ACC112 (cell line): ENCODE results near the gene GRK5.

Experiments
- H2AFZ ChIP-seq: fragments of 200-600 bp; sonication (generic); one replicate; pipeline ENCODE4 v1.6.0; 2017; ENCODE audit warnings: antibody characterized with exemption, low read length; ENCODE audit not compliant: unreplicated experiment
- H3K27ac ChIP-seq: fragments of 200-600 bp; sonication (generic); 2 replicates; pipeline ENCODE4 v1.5.1; 2014; ENCODE audit warnings: low read depth, mild to moderate bottlenecking, antibody characterized with exemption, low read length, moderate library complexity
- H3K27me3 ChIP-seq: fragments of 200-600 bp; sonication (generic); 2 replicates; pipeline ENCODE4 v1.6.1; 2014; ENCODE audit warnings: mild to moderate bottlenecking, antibody characterized with exemption, low read length, moderate library complexity, mixed read lengths; ENCODE audit not compliant: insufficient read depth
- H3K36me3 ChIP-seq: fragments of 200-600 bp; sonication (generic); 2 replicates; pipeline ENCODE4 v1.6.1; 2016; ENCODE audit warnings: mild to moderate bottlenecking, antibody characterized with exemption, low read length, moderate library complexity, mixed read lengths; ENCODE audit not compliant: insufficient read depth
- H3K4me1 ChIP-seq: fragments of 200-600 bp; sonication (generic); one replicate; pipeline ENCODE4 v1.6.1; 2016; ENCODE audit warnings: low read length, mixed read lengths; ENCODE audit not compliant: insufficient read depth, unreplicated experiment, control insufficient read depth
- H3K4me3 ChIP-seq: fragments of 200-600 bp; sonication (generic); 2 replicates; pipeline ENCODE4 v1.5.1; 2014; ENCODE audit warnings: mild to moderate bottlenecking, low read depth, low read length
- H3K79me2 ChIP-seq: fragments of 200-600 bp; sonication (generic); one replicate; pipeline ENCODE4 v1.6.0; 2016; ENCODE audit warnings: low read length; ENCODE audit not compliant: control insufficient read depth, unreplicated experiment, insufficient read depth

GRK5 gene

DNA sequence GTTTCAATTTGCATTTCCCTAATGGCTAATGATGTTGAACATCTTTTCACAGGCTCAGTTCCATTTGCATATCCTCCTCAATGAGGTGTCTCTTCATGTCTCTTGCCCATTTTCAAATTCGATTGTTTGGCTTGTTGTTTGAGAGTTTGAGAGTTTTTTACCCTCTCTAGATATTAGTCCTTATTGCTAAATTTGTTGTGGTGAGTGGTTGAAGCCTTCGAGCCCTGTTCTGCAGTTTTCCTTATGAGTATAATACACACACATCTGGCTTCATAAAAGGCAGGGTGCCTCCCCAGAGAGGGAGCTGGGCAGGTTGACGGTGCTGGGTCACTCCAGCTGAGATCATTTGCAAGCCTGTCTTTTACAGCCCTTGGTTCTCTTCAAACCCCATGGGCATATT lies 270.1 kb downstream of the GRK5 start:
- Histone ChIP-seq H3K36me3 (no peaks in the 10 kb centered on the region), H3K4me1 (no peaks in the 10 kb centered on the region), H3K27me3 (peaks cover 65% of the 10 kb centered on the region), H3K27ac (no peak overlapping the region), H3K79me2 (no peaks in the 10 kb centered on the region), H2AFZ (no peak overlapping the region), H3K4me3 (no peak overlapping the region)

DNA sequence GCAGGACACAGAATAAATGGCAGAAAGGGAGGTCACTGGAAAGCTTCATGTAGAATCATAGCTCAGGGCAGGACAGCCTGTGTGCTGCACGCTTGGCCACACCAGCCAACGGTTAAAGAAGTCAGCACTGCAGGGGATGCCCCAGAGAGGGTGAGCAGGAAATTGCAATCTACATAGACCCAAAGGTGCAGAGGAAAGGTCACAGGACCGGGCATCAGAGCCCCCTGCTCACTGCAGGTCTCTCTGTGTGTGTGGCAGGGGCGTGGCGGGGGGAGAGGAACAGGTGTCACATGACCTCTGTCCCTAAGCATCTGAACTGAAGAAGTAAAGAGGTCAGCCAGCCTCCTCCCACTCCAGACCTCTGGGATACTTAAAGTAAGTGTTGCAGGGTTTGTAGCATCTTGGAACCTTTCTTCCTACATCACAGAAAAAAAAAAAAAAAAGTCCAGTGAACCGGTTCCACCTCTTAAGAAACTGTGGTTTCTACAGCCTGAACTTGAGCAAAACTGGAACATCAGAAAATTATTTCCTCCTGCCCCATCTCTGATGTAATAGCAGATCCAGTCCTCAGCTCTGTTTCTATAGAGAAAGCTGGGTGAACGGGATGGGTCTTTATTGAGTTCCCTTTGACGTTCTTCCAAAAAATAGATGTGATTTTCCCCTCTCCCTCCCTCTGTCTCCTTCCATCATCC lies 270.9 kb downstream of the GRK5 start:
- H2AFZ ChIP-seq = no peak overlapping the region
- no peaks in the 10 kb centered on the region for H3K36me3 ChIP-seq
- H3K4me3 ChIP-seq = no peak overlapping the region
- H3K4me1 ChIP-seq = no peaks in the 10 kb centered on the region
- no peak overlapping the region for H3K27ac ChIP-seq
- no peaks in the 10 kb centered on the region for H3K79me2 ChIP-seq
- peaks cover 58% of the 10 kb centered on the region for H3K27me3 ChIP-seq

DNA sequence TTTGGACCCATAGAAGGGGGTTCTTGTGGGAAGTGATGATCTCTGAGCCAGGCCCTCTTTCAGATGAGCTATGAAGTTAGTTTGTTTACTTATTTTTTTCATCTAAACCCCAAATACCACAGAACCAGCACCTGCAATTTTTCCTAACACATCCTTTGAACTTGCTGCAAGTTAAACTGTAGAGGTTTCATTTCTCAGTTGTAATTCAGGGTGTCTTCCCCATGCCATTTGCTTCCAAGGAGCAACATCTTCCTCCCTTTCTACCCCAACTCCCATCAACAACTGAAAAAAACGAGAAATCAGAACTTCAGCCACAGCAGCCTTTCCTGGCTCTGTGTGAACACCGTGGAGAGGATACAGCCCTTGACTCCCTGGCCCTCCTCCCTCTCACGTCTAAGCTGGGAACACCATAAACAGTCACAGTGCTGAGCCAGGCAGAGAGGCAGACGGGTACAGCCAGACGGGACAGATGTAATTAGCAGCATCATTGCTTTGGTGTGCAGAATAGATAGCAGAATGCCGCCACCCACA lies 271.5 kb downstream of the GRK5 start:
- Histone ChIP-seq H3K4me3 (no peak overlapping the region), H2AFZ (no peak overlapping the region), H3K27ac (no peak overlapping the region), H3K27me3 (peaks cover 54% of the 10 kb centered on the region), H3K79me2 (no peaks in the 10 kb centered on the region), H3K4me1 (no peaks in the 10 kb centered on the region), H3K36me3 (no peaks in the 10 kb centered on the region)

DNA sequence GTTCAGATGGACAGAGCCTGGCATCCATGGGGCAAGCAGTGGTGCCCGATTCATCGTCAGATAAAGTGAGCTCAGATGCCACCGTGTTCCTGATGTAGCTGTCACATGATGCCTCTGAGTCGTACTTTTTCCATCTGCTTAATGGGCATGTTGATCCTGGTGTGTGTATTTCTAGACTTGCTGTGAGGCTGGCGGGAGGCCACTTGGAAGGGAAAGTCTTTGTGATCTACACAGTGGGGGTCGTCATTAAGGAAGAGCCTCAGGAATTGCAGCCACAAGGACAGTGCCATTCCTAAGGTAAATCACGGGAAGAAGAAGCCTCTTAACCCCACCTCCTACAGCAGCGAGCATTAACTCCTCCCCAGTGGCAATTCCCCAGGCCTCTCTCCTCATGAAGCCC lies 272.2 kb downstream of the GRK5 start:
- H3K27me3 ChIP-seq = peaks cover 49% of the 10 kb centered on the region
- H3K79me2 ChIP-seq = no peaks in the 10 kb centered on the region
- H3K4me3 ChIP-seq = no peak overlapping the region
- H3K4me1 ChIP-seq = no peaks in the 10 kb centered on the region
- H2AFZ ChIP-seq = no peak overlapping the region
- no peak overlapping the region for H3K27ac ChIP-seq
- H3K36me3 ChIP-seq = no peaks in the 10 kb centered on the region

DNA sequence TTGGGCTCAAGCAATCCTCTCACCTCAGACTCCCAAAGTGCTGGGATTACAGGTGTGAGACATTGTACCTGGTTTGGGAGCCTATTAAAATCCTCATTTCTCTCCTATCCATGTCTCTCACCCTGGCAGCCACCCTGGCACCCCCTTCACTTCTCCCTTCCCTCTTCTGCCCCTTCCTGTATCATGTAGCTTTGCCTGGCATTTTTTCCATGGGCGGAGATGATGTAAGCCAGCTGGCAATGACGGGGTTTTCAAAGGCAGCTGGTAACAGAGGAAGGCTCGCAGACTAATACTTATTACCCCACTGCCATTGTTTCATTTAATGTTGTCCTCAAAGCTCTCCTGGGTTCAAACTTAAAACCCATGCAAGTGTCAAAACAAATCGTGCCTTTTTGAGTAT lies 273.3 kb downstream of the GRK5 start:
- Histone ChIP-seq H3K36me3 (no peaks in the 10 kb centered on the region), H3K79me2 (no peaks in the 10 kb centered on the region), H3K27me3 (peaks cover 39% of the 10 kb centered on the region), H3K4me1 (no peaks in the 10 kb centered on the region), H3K27ac (no peak overlapping the region), H3K4me3 (no peak overlapping the region), H2AFZ (no peak overlapping the region)

DNA sequence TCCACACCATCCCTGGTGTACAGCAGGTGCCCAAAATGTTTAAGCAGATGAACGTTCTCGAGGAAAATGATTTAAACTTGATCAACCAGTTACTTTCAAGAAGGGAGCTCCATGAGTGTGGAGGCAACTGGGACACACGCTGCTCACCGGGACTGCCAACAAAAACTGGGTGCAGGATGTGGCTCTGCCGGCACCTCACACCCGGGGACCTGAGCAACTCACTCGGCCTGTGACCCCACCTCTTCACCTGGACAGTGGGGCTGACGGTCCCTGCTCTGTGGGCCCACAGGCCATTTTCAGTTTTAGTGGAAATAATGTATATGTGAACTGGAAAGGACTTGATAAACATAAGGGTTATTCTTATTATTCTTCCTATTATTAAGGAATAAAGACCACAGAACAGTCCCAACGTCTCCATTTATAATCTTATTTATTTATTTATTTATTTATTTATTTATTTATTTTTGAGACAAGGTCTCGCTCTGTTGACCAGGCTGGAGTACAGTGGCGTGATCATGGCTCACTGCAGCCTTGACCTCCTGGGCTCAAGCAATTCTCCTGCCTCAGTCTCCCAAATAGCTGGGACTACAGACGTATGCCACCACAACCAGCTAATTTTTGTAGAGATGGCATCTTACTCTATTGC lies 274.5 kb downstream of the GRK5 start:
- H3K4me1 ChIP-seq = no peaks in the 10 kb centered on the region
- no peak overlapping the region for H3K4me3 ChIP-seq
- H2AFZ ChIP-seq = no peak overlapping the region
- peaks cover 29% of the 10 kb centered on the region for H3K27me3 ChIP-seq
- H3K36me3 ChIP-seq = no peaks in the 10 kb centered on the region
- H3K27ac ChIP-seq = no peak overlapping the region
- no peaks in the 10 kb centered on the region for H3K79me2 ChIP-seq

DNA sequence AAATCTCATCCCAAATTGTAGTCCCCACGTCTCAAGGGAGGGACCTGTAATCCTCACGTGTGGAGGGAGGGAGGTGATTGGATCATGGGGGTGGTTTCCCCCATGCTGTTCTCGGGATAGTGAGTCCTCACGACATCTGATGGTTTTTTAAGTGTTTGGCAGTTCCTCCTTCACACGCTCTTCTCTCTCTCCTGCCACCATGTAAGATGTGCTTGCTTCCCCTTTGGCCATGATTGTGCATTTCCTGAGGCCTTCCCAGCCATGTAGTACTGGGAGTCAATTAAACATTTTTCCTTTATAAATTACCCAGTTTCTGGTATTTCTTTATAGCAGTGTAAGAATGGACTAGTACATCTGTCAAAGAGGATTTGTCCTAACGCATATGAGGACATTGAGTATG lies 275.6 kb downstream of the GRK5 start:
- Histone ChIP-seq H3K27ac (no peak overlapping the region), H3K36me3 (no peaks in the 10 kb centered on the region), H2AFZ (no peak overlapping the region), H3K79me2 (no peaks in the 10 kb centered on the region), H3K4me1 (no peaks in the 10 kb centered on the region), H3K4me3 (no peak overlapping the region), H3K27me3 (peaks cover 18% of the 10 kb centered on the region)

DNA sequence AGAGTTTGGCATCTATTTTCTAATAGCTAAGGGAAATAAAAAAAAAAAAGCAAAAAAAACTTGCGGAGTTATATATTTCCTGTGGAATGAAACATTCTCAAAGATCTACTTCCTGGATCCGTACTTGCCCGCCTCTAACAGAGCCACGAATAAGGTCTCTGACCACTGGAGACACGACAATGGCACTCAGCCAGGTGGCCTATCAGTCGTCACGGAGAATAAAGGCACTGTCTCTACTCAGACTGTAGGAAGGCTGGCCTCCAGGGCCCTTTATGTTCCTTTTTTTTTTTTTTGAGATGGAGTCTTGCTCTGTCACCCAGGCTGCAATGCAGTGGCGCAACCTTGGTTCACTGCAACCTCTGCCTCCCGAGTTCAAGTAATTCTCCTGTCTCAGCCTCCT lies 276.5 kb downstream of the GRK5 start:
- no peak overlapping the region for H2AFZ ChIP-seq
- H3K4me1 ChIP-seq = no peaks in the 10 kb centered on the region
- no peak overlapping the region for H3K4me3 ChIP-seq
- no peaks in the 10 kb centered on the region for H3K36me3 ChIP-seq
- H3K79me2 ChIP-seq = no peaks in the 10 kb centered on the region
- peaks cover 10% of the 10 kb centered on the region for H3K27me3 ChIP-seq
- H3K27ac ChIP-seq = no peak overlapping the region

DNA sequence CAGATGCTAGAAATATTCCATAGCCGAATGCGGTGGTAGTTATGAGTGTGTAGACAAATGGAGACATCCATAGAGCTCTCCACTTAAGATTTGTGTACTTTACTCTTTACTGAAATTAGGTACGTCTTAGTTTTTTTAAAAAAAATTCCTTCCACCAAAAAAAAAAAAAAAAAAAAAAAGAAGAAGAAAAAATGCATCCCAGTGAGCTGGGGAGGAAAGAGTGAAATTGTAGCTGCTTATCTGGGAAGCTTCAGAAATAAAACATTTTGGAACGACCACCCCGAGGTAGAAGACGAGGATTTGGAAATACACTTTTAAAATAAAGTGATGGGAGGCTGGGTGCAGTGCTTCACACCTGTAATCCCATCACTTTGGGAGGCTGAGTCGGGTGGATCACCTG lies 281.3 kb downstream of the GRK5 start:
- Histone ChIP-seq H3K27me3 (no peaks in the 10 kb centered on the region), H3K79me2 (no peaks in the 10 kb centered on the region)

DNA sequence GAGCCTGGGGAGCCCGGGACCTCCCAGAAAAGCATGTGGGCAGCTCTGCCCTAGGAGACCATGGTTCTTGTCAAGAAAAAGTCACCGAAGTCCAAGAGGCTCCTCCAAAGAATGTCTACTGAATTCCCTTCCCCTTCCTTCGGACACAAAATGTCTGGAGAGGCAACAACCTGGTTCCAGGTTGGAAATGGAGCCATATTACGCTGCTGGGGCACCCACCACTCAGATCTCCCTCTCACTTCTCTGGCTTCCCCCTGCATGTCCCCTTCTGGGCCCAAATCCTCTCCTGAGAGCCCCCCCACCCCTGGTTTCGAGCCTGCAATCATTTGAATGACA lies 282.6 kb downstream of the GRK5 start:
- no peaks in the 10 kb centered on the region for H3K36me3 ChIP-seq
- H3K27ac ChIP-seq = no peak overlapping the region
- no peaks in the 10 kb centered on the region for H3K27me3 ChIP-seq
- H2AFZ ChIP-seq = peak overlapping the region; percentile 87
- H3K79me2 ChIP-seq = no peaks in the 10 kb centered on the region
- H3K4me3 ChIP-seq = peak overlapping the region; percentile 85; the same call in 1 of the 2 replicates
- H3K4me1 ChIP-seq = peaks cover 11% of the 10 kb centered on the region

More for the DNA sequence above, 281.3 kb downstream of the GRK5 start:
- no peak overlapping the region for H3K4me3 ChIP-seq
- no peaks in the 10 kb centered on the region for H3K4me1 ChIP-seq
- H3K36me3 ChIP-seq = no peaks in the 10 kb centered on the region
- H2AFZ ChIP-seq = no peak overlapping the region
- H3K27ac ChIP-seq = no peak overlapping the region
